Neural crest cell (in vitro differentiated cells): Measurements from ENCODE around the gene CCL25. TPM values are rescaled to one million over a fixed set of nuclear protein-coding genes. Genes with fewer than 3 reads are reported as not detected.
A peak's percentile ranks its signal among the peaks of the same experiment; 100 is the strongest.
"Not testable (repeated sequence)": the region's sequence is repeated elsewhere in the genome, so short reads cannot be mapped to it uniquely, and the experiment has no call there.

ENCODE experiments used
- DNase-seq: peaks from one replicate; pipeline ENCODE4 v3.0.0; 2021; ENCODE audit warnings: low read depth, mixed read lengths, low spot score
- H3K27ac Mint-ChIP-seq: one replicate; pipeline ENCODE4 v1.8.0; 2021; ENCODE audit warnings: mild to moderate bottlenecking, mixed read lengths; ENCODE audit not compliant: unreplicated experiment
- H3K27me3 Mint-ChIP-seq: 2 replicates; pipeline ENCODE4 v1.8.0; 2021; ENCODE audit warnings: low read depth, mild to moderate bottlenecking, mixed read lengths
- H3K36me3 Mint-ChIP-seq: 2 replicates; pipeline ENCODE4 v1.8.0; 2021; ENCODE audit warnings: low read depth, mild to moderate bottlenecking, mixed read lengths
- H3K4me1 Mint-ChIP-seq: 2 replicates; pipeline ENCODE4 v1.8.0; 2021; ENCODE audit warnings: mixed read lengths
- H3K4me3 Mint-ChIP-seq: one replicate; pipeline ENCODE4 v1.8.0; 2021; ENCODE audit warnings: mild to moderate bottlenecking, mixed read lengths
- H3K9me3 Mint-ChIP-seq: 2 replicates; pipeline ENCODE4 v1.8.0; 2021; ENCODE audit warnings: mixed read lengths
- total RNA-seq: library from RNA; stranded (reverse); gene quantifications from 2 replicates; pipeline ENCODE4 v1.2.1, GENCODE V29; 2021
- TF ChIP-seq, protein P1 (sequence below): fragments of 200-600 bp; sonication (generic); conservative IDR thresholded peaks from 2 replicates; pipeline ENCODE4 v1.5.0; 2021; ENCODE audit warnings: antibody characterized with exemption, mild to moderate bottlenecking

The CCL25 gene
- total RNA-seq, 1 donor from 2014 or later: not detected

DNA sequence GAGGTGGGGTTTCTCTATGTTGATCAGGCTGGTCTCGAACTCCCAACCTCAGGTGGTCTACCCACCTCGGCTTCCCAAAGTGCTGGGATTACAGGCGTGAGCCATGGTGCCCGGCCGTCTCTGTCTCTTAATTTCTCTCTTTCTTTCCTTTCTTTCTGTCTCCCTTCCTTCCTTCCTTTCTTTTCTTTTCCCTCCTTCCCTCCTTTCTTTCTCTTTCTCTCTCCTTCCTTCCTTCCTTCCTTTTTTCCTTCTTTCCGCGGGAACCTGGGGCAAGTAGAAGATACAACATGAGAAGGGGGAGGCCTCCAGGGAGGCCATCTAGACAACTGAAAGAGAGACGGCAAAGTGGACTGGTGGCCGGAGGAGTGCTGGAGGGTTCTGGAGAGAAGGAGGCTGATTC is 31.9 kb upstream of the CCL25 start:
- no peak for DNase-seq
- H3K9me3 Mint-ChIP-seq: no peaks in the 10 kb centered on the region
- no peak overlapping the region for H3K27ac Mint-ChIP-seq
- TF ChIP-seq, protein P1, sequence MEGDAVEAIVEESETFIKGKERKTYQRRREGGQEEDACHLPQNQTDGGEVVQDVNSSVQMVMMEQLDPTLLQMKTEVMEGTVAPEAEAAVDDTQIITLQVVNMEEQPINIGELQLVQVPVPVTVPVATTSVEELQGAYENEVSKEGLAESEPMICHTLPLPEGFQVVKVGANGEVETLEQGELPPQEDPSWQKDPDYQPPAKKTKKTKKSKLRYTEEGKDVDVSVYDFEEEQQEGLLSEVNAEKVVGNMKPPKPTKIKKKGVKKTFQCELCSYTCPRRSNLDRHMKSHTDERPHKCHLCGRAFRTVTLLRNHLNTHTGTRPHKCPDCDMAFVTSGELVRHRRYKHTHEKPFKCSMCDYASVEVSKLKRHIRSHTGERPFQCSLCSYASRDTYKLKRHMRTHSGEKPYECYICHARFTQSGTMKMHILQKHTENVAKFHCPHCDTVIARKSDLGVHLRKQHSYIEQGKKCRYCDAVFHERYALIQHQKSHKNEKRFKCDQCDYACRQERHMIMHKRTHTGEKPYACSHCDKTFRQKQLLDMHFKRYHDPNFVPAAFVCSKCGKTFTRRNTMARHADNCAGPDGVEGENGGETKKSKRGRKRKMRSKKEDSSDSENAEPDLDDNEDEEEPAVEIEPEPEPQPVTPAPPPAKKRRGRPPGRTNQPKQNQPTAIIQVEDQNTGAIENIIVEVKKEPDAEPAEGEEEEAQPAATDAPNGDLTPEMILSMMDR: no peak
- peaks cover 5% of the 10 kb centered on the region for H3K4me1 Mint-ChIP-seq
- no peaks in the 10 kb centered on the region for H3K27me3 Mint-ChIP-seq
- H3K36me3 Mint-ChIP-seq: no peaks in the 10 kb centered on the region
- no peak overlapping the region for H3K4me3 Mint-ChIP-seq

DNA sequence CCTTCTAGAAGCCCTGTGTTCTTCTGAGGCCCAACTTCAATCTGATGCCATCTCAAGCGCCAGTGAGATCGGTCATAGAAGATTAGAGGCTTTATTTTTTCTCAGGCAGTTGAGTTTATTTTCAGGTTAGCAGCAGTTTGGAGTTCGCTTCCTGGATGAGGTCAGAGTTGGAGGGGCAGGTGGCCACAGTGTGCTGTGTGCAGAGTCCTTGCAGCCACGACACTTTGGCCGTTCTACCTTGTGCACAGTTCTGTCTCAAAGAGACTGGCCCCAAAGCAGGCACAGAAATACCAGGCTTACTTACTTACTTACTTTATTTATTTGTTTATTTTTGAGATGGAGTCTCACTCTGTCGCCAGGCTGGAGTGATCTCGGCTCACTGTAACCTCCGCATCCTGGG is 31.2 kb upstream of the CCL25 start:
- no peaks in the 10 kb centered on the region for H3K36me3 Mint-ChIP-seq
- no peak overlapping the region for H3K27ac Mint-ChIP-seq
- no peak for DNase-seq
- no peak overlapping the region for H3K4me3 Mint-ChIP-seq
- no peaks in the 10 kb centered on the region for H3K27me3 Mint-ChIP-seq
- TF ChIP-seq, protein P1: no peak
- H3K9me3 Mint-ChIP-seq: no peaks in the 10 kb centered on the region
- peaks cover 5% of the 10 kb centered on the region for H3K4me1 Mint-ChIP-seq

DNA sequence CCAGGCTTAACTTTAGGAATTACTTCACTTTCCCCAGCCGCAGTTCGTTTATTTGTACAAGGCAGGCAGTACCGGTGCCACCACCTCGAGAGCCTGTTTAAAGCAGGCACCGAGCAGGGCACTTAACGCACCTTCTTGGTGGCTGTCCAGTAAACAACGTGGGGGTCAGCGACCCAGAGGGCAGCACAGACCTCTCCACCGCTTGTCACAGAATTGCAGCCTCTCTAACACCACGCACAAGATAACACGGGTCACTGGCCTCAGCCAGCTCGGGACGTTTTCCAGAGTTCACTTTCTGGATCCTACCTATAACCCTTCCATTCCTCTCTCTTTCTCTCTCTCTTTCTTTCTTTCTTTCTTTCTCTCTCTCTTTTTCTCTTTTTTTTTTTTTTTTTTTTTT is 30.3 kb upstream of the CCL25 start:
- no peaks in the 10 kb centered on the region for H3K27me3 Mint-ChIP-seq
- no peak overlapping the region for H3K4me3 Mint-ChIP-seq
- H3K36me3 Mint-ChIP-seq: no peaks in the 10 kb centered on the region
- DNase-seq: no peak
- no peaks in the 10 kb centered on the region for H3K9me3 Mint-ChIP-seq
- peak overlapping the region; percentile 75 for H3K27ac Mint-ChIP-seq
- H3K4me1 Mint-ChIP-seq: peaks cover 5% of the 10 kb centered on the region
- TF ChIP-seq, protein P1: no peak

DNA sequence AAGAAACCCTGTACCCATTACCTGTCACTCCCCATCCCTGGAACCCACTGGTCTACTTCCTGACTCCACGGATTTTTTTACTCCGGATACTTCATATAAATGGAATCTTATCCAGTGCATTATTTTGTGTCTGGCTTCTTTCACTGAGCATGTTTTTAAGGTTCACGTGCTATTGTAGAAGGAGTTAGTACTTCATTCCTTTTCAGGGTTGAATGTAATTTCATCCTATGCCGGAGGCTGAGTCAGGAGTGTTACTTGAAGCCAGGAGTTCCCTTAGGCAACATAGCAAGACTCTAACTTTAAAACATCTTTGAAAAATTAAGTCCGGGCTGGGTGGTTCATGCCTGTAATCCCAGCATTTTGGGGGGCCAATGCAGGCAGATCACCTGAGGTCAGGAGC is 29.2 kb upstream of the CCL25 start:
- Mint-ChIP-seq H3K9me3 (no peaks in the 10 kb centered on the region), H3K27ac (no peak overlapping the region), H3K27me3 (no peaks in the 10 kb centered on the region), H3K4me3 (no peak overlapping the region), H3K36me3 (no peaks in the 10 kb centered on the region), H3K4me1 (peaks cover under 1% of the 10 kb centered on the region)
- no peak for DNase-seq
- TF ChIP-seq, protein P1: no peak

DNA sequence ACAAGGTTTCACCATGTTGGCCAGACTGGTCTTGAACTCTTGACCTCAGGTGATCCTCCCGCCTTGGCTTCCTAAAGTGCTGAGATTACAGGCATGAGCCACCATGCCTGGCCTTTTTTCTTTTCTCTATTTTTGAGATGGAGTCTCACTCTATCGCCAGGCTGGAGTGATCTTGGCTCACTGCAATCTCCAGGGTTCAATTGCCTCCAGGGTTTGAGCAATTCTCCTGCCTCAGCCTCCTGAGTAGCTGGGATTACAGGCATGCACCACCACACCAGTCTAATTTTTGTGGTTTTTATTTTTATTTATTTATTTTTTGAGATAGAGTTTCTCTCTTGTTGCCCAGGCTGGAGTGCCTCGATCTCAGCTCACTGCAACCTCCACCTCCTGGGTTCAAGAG is 28.3 kb upstream of the CCL25 start:
- H3K4me3 Mint-ChIP-seq, H3K36me3 Mint-ChIP-seq, DNase-seq, H3K27me3 Mint-ChIP-seq, H3K9me3 Mint-ChIP-seq, H3K27ac Mint-ChIP-seq, H3K4me1 Mint-ChIP-seq: not testable (repeated sequence)

DNA sequence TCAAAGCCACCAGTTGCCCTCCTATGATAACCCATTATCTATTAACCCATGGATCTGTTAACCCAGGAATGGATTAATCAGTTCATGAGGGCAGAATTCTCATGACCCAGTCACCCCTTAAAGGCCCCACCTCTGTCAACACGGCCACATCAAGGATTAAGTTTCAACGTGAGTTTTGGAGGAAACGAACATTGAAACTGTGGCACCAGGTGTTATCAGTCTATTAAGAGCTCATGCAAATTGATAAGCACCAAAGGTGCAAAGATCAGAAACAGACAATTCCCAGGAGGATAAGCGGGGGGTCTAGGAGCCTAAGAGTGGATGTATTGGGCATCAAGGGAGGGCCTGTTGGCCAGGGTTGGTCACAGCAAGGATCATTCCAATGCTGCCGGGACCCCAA is 27.2 kb upstream of the CCL25 start:
- Mint-ChIP-seq H3K27ac (no peak overlapping the region), H3K36me3 (no peaks in the 10 kb centered on the region), H3K4me3 (no peak overlapping the region), H3K9me3 (no peaks in the 10 kb centered on the region), H3K27me3 (no peaks in the 10 kb centered on the region), H3K4me1 (peaks cover 14% of the 10 kb centered on the region)
- DNase-seq: no peak
- TF ChIP-seq, protein P1: no peak
